Measurements from ENCODE around the gene GDNF.

GDNF gene

DNA sequence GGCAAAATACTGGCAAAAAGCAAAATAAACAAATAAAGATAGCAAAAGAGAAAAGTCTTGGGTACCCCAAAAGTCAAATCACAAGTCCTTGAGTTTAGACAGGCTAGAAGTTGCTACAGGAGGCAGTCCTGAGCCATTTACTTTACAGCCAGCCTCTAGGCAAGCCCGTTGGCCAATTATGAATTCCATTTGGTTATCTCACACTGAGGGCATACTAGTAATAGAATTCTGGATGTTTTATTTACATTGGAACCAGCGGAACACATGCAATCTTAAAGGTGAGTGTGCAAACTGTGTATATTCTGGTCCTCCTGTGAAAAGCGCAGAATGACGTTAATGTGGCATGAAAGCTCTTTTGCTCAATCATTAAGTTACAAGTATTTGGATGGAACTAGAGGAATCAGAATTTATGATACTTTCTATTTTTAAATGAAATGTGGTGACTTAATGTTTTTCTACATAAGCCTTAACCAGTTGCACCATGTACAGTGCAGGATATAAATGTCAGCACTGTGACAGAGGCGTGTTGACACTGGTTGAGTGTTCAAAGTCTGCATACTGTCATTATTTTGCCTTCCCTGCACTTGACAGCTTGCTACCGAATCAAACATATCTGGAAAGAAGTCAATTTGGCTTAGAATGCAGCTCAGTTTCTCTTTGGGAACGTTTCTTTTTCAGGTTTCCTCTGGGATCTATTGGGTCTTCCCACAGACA, 7.9 kb downstream of the GDNF start:
- no peak for DNase-seq (ENCODE audit: low read depth, low spot score)
- TF ChIP-seq, protein P1, sequence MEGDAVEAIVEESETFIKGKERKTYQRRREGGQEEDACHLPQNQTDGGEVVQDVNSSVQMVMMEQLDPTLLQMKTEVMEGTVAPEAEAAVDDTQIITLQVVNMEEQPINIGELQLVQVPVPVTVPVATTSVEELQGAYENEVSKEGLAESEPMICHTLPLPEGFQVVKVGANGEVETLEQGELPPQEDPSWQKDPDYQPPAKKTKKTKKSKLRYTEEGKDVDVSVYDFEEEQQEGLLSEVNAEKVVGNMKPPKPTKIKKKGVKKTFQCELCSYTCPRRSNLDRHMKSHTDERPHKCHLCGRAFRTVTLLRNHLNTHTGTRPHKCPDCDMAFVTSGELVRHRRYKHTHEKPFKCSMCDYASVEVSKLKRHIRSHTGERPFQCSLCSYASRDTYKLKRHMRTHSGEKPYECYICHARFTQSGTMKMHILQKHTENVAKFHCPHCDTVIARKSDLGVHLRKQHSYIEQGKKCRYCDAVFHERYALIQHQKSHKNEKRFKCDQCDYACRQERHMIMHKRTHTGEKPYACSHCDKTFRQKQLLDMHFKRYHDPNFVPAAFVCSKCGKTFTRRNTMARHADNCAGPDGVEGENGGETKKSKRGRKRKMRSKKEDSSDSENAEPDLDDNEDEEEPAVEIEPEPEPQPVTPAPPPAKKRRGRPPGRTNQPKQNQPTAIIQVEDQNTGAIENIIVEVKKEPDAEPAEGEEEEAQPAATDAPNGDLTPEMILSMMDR (IDR thresholded peaks at IDR 0.05; ENCODE audit: insufficient read depth, low read length, missing control alignments) = no peak
- ChIA-PET CTCF (interaction anchor here (1.4 to 6.2 kb wide), 5 partner anchors 9 to 420 kb away, joined by 3 to 77 read pairs (median 8); no protein-coding TSS in a partner anchor), POLR2A (no interaction called here)
- no peak overlapping the region for H3K4me3 ChIP-seq (ENCODE audit: low read depth, low read length)

- H3K4me3 ChIP-seq (ENCODE audit: low read depth, low read length) = no peak overlapping the region
- CTCF ChIA-PET = interaction anchor here (0.9 to 3.8 kb wide), 10 partner anchors 8 to 418 kb away, joined by 3 to 24 read pairs (median 4); no protein-coding TSS in a partner anchor
- POLR2A ChIA-PET = no interaction called here
These were observed 9.5 kb downstream of the GDNF start for GRCh38 chr5:37830348-37830747.

GRCh38 chr5:37825334-37825915, 14.4 kb downstream of the GDNF start:
- ChIA-PET CTCF (interaction anchor here (1.0 to 2.9 kb wide), 4 partner anchors 10 to 390 kb away, joined by 3 to 10 read pairs (median 4); no protein-coding TSS in a partner anchor), POLR2A (no interaction called here)
- TF ChIP-seq, protein P1 (IDR thresholded peaks at IDR 0.05; ENCODE audit: insufficient read depth, low read length, missing control alignments) = no peak
- H3K4me3 ChIP-seq (ENCODE audit: low read depth, low read length) = no peak overlapping the region
- DNase-seq (ENCODE audit: low read depth, low spot score) = no peak

More at GRCh38 chr5:37830348-37830747, 9.5 kb downstream of the GDNF start:
- DNase-seq (ENCODE audit: low read depth, low spot score) = no peak
- TF ChIP-seq, protein P1 (IDR thresholded peaks at IDR 0.05; ENCODE audit: insufficient read depth, low read length, missing control alignments) = no peak

DNA sequence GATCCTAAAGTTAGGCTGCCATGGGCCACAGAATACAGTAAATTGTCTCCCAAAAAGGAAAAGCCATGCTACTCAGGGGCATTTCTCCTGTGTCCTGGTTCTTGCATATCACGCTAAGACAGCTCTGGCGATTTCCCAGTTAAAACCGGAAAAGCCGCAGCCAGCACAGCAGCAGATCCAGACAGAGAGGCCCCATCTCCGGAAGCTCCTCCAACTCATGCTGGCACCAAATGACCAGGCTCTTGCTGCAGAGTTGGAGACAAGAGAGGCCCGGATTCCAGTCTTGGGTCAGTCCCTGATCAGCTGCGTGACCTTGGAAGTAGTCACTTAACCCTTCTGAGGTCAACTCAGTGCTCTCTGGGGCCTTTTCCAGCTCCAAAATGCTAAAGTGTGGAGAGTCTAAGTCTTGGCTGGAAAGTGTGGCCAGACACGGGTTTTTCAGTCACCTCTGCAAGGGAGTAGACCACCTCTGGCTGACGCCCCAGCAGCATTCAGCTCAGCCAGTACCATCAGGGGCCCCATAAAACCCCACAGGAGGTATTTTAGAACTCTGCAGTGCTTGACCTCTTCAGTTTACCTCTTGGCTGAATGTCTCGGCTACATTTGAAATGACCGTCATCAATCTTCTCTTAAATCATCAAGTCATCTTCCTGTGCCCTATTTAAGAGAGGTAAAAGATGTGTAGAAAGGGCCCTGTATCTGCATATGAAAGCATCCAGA, 16.2 kb downstream of the GDNF start:
- POLR2A ChIA-PET = no interaction called here

GRCh38 chr5:37816883-37817282, 23.0 kb downstream of the GDNF start:
- TF ChIP-seq, protein P1 (IDR thresholded peaks at IDR 0.05; ENCODE audit: insufficient read depth, low read length, missing control alignments) = no peak
- no peak for DNase-seq (ENCODE audit: low read depth, low spot score)
- ChIA-PET POLR2A (no interaction called here), CTCF (interaction anchor here (1.6 kb wide), 1 partner anchor 404 kb away, joined by 4 read pairs; no protein-coding TSS in a partner anchor)
- no peak overlapping the region for H3K4me3 ChIP-seq (ENCODE audit: low read depth, low read length)

More for the DNA sequence above, 16.2 kb downstream of the GDNF start:
- H3K4me3 ChIP-seq (ENCODE audit: low read depth, low read length) = no peak overlapping the region
- DNase-seq (ENCODE audit: low read depth, low spot score) = no peak
- TF ChIP-seq, protein P1 (IDR thresholded peaks at IDR 0.05; ENCODE audit: insufficient read depth, low read length, missing control alignments) = no peak
- CTCF ChIA-PET = interaction anchor here (0.9 to 2.9 kb wide), 5 partner anchors 12 to 411 kb away, joined by 3 to 10 read pairs (median 4); no protein-coding TSS in a partner anchor
